Activated CD4-positive, alpha-beta memory T cell treated with anti-CD3 and anti-CD28 coated beads, Interleukin-2, amount 10 ng/mL, durations not matched to agents 7 days and 5 days (primary cell): ENCODE results near the gene ALLC. TPM values are rescaled to one million over a fixed set of nuclear protein-coding genes. Genes with fewer than 3 reads are reported as not detected.

Experiments used
- CTCF ChIA-PET: fragments of 350-600 bp; sonication (Branson Sonifier 250); formaldehyde crosslinking; loops from one replicate; lab custom pipeline; 2021; ENCODE audit warnings: antibody characterized with exemption, inconsistent platforms; lab: Charles Lee
- POLR2A ChIA-PET: fragments of 350-600 bp; sonication (Branson Sonifier 250); formaldehyde crosslinking; loops from one replicate; lab custom pipeline; 2021; ENCODE audit warnings: antibody characterized with exemption; lab: Charles Lee
- DNase-seq: peaks from one replicate; pipeline ENCODE4 v3.0.0-alpha.2; 2020
- H3K27ac Mint-ChIP-seq: one replicate; pipeline ENCODE4 v1.8.0; 2021; ENCODE audit warnings: mild to moderate bottlenecking, mixed read lengths
- H3K27me3 Mint-ChIP-seq: one replicate; pipeline ENCODE4 v1.8.0; 2021; ENCODE audit warnings: mixed read lengths
- H3K36me3 Mint-ChIP-seq: one replicate; pipeline ENCODE4 v1.8.0; 2021; ENCODE audit warnings: low read depth, mixed read lengths
- H3K4me1 Mint-ChIP-seq: one replicate; pipeline ENCODE4 v1.8.0; 2021; ENCODE audit warnings: mixed read lengths
- H3K4me3 Mint-ChIP-seq: one replicate; pipeline ENCODE4 v1.8.0; 2021; ENCODE audit warnings: mild to moderate bottlenecking, mixed read lengths
- H3K9me3 Mint-ChIP-seq: one replicate; pipeline ENCODE4 v1.8.0; 2021; ENCODE audit warnings: mixed read lengths
- total RNA-seq, 2 experiments: library from RNA; stranded (reverse); gene quantifications; one replicate each; pipeline ENCODE4 v1.2.3, GENCODE V29; 2021

Gene ALLC
- total RNA-seq, 2 experiments from 2014 or later, result not detected

GRCh38 chr2:3689998-3690748 is 32.2 kb downstream of the ALLC start:
- Mint-ChIP-seq H3K27me3 (peaks cover 19% of the 10 kb centered on the region), H3K4me3 (no peak overlapping the region), H3K4me1 (no peaks in the 10 kb centered on the region), H3K36me3 (no peaks in the 10 kb centered on the region), H3K9me3 (no peaks in the 10 kb centered on the region), H3K27ac (no peak overlapping the region)
- ChIA-PET POLR2A (no interaction called here), CTCF (interaction anchor here (0.7 kb wide), 1 partner anchor 11 kb away, joined by 3 read pairs; no protein-coding TSS in a partner anchor)
- DNase-seq, result no peak

- Mint-ChIP-seq H3K4me1 (no peaks in the 10 kb centered on the region), H3K27ac (no peak overlapping the region), H3K4me3 (no peak overlapping the region), H3K27me3 (peaks cover 16% of the 10 kb centered on the region), H3K9me3 (no peaks in the 10 kb centered on the region), H3K36me3 (no peaks in the 10 kb centered on the region)
- ChIA-PET POLR2A (no interaction called here), CTCF (interaction anchor here (0.8 to 2.6 kb wide), 4 partner anchors 29 to 135 kb away, joined by 3 to 12 read pairs (median 4); no protein-coding TSS in a partner anchor)
- no peak for DNase-seq
These were observed 34.4 kb downstream of the ALLC start for GRCh38 chr2:3692375-3692774.

- Mint-ChIP-seq H3K9me3 (no peaks in the 10 kb centered on the region), H3K36me3 (no peaks in the 10 kb centered on the region), H3K27me3 (peaks cover 18% of the 10 kb centered on the region), H3K4me1 (no peaks in the 10 kb centered on the region), H3K4me3 (no peak overlapping the region), H3K27ac (no peak overlapping the region)
- ChIA-PET POLR2A (no interaction called here), CTCF (no interaction called here)
- DNase-seq, result no peak
These were observed 38.5 kb downstream of the ALLC start for GRCh38 chr2:3696545-3696944.

GRCh38 chr2:3701071-3701470 is 43.1 kb downstream of the ALLC start:
- Mint-ChIP-seq H3K4me3 (no peak overlapping the region), H3K36me3 (peaks cover 2% of the 10 kb centered on the region), H3K9me3 (peaks cover 2% of the 10 kb centered on the region), H3K27me3 (peaks cover 19% of the 10 kb centered on the region), H3K27ac (no peak overlapping the region), H3K4me1 (no peaks in the 10 kb centered on the region)
- DNase-seq, result no peak
- ChIA-PET POLR2A (no interaction called here), CTCF (interaction anchor here (0.5 kb wide), 1 partner anchor 10 kb away, joined by 3 read pairs; no protein-coding TSS in a partner anchor)

GRCh38 chr2:3703236-3703756 is 45.3 kb downstream of the ALLC start, which contains the start of gene DCDC2C:
Gene DCDC2C (plus strand): TSS chr2:3703575. CDS start chr2:3703752, 177 bp downstream.
- Mint-ChIP-seq H3K4me3 (no peak within 1 kb of the TSS), H3K9me3 (peaks cover 2% of the 10 kb centered on the region), H3K4me1 (no peaks in the 10 kb centered on the region), H3K27ac (no peak within 1 kb of the TSS), H3K36me3 (peaks cover 2% of the 10 kb centered on the region), H3K27me3 (peaks cover 19% of the 10 kb centered on the region)
- ChIA-PET CTCF (no interaction called here), POLR2A (no interaction called here)
- DNase-seq, result no peak

- H3K36me3 Mint-ChIP-seq, result peaks cover 2% of the 10 kb centered on the region
- H3K27ac Mint-ChIP-seq, result no peak overlapping the region
- ChIA-PET POLR2A (no interaction called here), CTCF (no interaction called here)
- no peak overlapping the region for H3K4me3 Mint-ChIP-seq
- H3K27me3 Mint-ChIP-seq, result peaks cover 22% of the 10 kb centered on the region
- no peaks in the 10 kb centered on the region for H3K4me1 Mint-ChIP-seq
- H3K9me3 Mint-ChIP-seq, result peaks cover 2% of the 10 kb centered on the region
- no peak for DNase-seq
These were observed 45.9 kb downstream of the ALLC start for GRCh38 chr2:3703757-3704355.

- no peak for DNase-seq
- Mint-ChIP-seq H3K9me3 (peaks cover 2% of the 10 kb centered on the region), H3K27ac (no peak overlapping the region), H3K36me3 (peaks cover 2% of the 10 kb centered on the region), H3K4me3 (no peak overlapping the region), H3K27me3 (peaks cover 22% of the 10 kb centered on the region), H3K4me1 (no peaks in the 10 kb centered on the region)
- ChIA-PET POLR2A (no interaction called here), CTCF (no interaction called here)
These were observed 46.7 kb downstream of the ALLC start for GRCh38 chr2:3704692-3705091.

- DNase-seq, result no peak
- POLR2A ChIA-PET, result no interaction called here
- no peaks in the 10 kb centered on the region for H3K4me1 Mint-ChIP-seq
- peaks cover 21% of the 10 kb centered on the region for H3K27me3 Mint-ChIP-seq
- no peak overlapping the region for H3K4me3 Mint-ChIP-seq
- peaks cover 2% of the 10 kb centered on the region for H3K36me3 Mint-ChIP-seq
- no peak overlapping the region for H3K27ac Mint-ChIP-seq
- H3K9me3 Mint-ChIP-seq, result peaks cover 2% of the 10 kb centered on the region
- CTCF ChIA-PET, result no interaction called here
These were observed 47.8 kb downstream of the ALLC start for GRCh38 chr2:3705782-3706181.

- no peak for DNase-seq
- Mint-ChIP-seq H3K36me3 (peaks cover 2% of the 10 kb centered on the region), H3K27ac (no peak overlapping the region), H3K9me3 (peaks cover 2% of the 10 kb centered on the region), H3K4me3 (no peak overlapping the region), H3K27me3 (peaks cover 21% of the 10 kb centered on the region), H3K4me1 (no peaks in the 10 kb centered on the region)
- ChIA-PET CTCF (no interaction called here), POLR2A (no interaction called here)
These were observed 48.9 kb downstream of the ALLC start for GRCh38 chr2:3706892-3707291.

GRCh38 chr2:3708576-3708975 is 50.6 kb downstream of the ALLC start:
- ChIA-PET POLR2A (no interaction called here), CTCF (no interaction called here)
- no peak overlapping the region for H3K4me3 Mint-ChIP-seq
- H3K36me3 Mint-ChIP-seq, result no peaks in the 10 kb centered on the region
- H3K9me3 Mint-ChIP-seq, result no peaks in the 10 kb centered on the region
- peaks cover 15% of the 10 kb centered on the region for H3K27me3 Mint-ChIP-seq
- H3K4me1 Mint-ChIP-seq, result no peaks in the 10 kb centered on the region
- no peak for DNase-seq
- H3K27ac Mint-ChIP-seq, result no peak overlapping the region

- Mint-ChIP-seq H3K27me3 (peaks cover 15% of the 10 kb centered on the region), H3K9me3 (no peaks in the 10 kb centered on the region), H3K4me1 (no peaks in the 10 kb centered on the region), H3K27ac (no peak overlapping the region), H3K36me3 (no peaks in the 10 kb centered on the region), H3K4me3 (no peak overlapping the region)
- ChIA-PET CTCF (no interaction called here), POLR2A (no interaction called here)
- DNase-seq, result no peak
These were observed 51.2 kb downstream of the ALLC start for GRCh38 chr2:3709225-3709624.

- Mint-ChIP-seq H3K4me3 (no peak overlapping the region), H3K9me3 (no peaks in the 10 kb centered on the region)
- CTCF ChIA-PET, result interaction anchor here (1.8 kb wide), 1 partner anchor 15 kb away, joined by 4 read pairs; no protein-coding TSS in a partner anchor
These were observed 54.4 kb downstream of the ALLC start for GRCh38 chr2:3712424-3712823.

GRCh38 chr2:3712831-3713503 is 55.0 kb downstream of the ALLC start:
- Mint-ChIP-seq H3K36me3 (no peaks in the 10 kb centered on the region), H3K4me1 (no peaks in the 10 kb centered on the region), H3K27me3 (peaks cover 7% of the 10 kb centered on the region), H3K27ac (no peak overlapping the region), H3K9me3 (no peaks in the 10 kb centered on the region), H3K4me3 (no peak overlapping the region)
- ChIA-PET CTCF (no interaction called here), POLR2A (no interaction called here)
- DNase-seq, result no peak

More at GRCh38 chr2:3712424-3712823, 54.4 kb downstream of the ALLC start:
- Mint-ChIP-seq H3K27ac (no peak overlapping the region), H3K4me1 (no peaks in the 10 kb centered on the region), H3K27me3 (peaks cover 7% of the 10 kb centered on the region), H3K36me3 (no peaks in the 10 kb centered on the region)
- POLR2A ChIA-PET, result no interaction called here
- DNase-seq, result no peak
